Keratinocyte (primary cell): ENCODE data around the gene CYSTM1. TPM values are rescaled to one million over a fixed set of nuclear protein-coding genes. Genes with fewer than 3 reads are reported as not detected.

Experiments used
- DNase-seq: peaks from one replicate; pipeline ENCODE4 v3.0.0-alpha.2; 2011; ENCODE audit warnings: low read depth, missing footprints, low spot score
- FAIRE-seq: peaks from 2 replicates; lab custom pipeline; 2011; peaks lifted over from hg19 to GRCh38; lab: Jason Lieb, UNC
- H2AFZ ChIP-seq: 2 replicates; pipeline ENCODE4 v1.6.0; 2012; ENCODE audit warnings: low read length, control low read depth, inconsistent platforms; ENCODE audit not compliant: control insufficient read depth
- H3K27ac ChIP-seq: 2 replicates; pipeline ENCODE4 v1.5.1; 2011; ENCODE audit warnings: low read length; ENCODE audit not compliant: control insufficient read depth, insufficient read depth
- H3K27me3 ChIP-seq: 3 replicates; pipeline ENCODE4 v1.6.0; 2011; ENCODE audit warnings: low read length; ENCODE audit not compliant: control insufficient read depth, insufficient read depth; ENCODE audit errors: extremely low read depth
- H3K36me3 ChIP-seq, 2 experiments: 2 replicates in 1 of 2; 3 replicates in 1 of 2; pipeline ENCODE4 v1.5.1; 2011; ENCODE audit warnings: low read length in 2 of 2, mild to moderate bottlenecking in 1 of 2; ENCODE audit not compliant: control insufficient read depth in 2 of 2, insufficient read depth in 2 of 2; ENCODE audit errors: extremely low read depth in 1 of 2
- H3K4me1 ChIP-seq: 3 replicates; pipeline ENCODE4 v1.5.1; 2011; ENCODE audit warnings: low read length; ENCODE audit not compliant: control insufficient read depth, insufficient read depth; ENCODE audit errors: extremely low read depth
- H3K4me2 ChIP-seq: 3 replicates; pipeline ENCODE4 v1.6.0; 2011; ENCODE audit warnings: low read depth, low read length; ENCODE audit not compliant: control insufficient read depth, insufficient read depth; ENCODE audit errors: extremely low read depth
- H3K4me3 ChIP-seq, 3 experiments: fragments of 200-600 bp in 1 of 3; sonication (generic) in 1 of 3; 2 replicates in 2 of 3; 3 replicates in 1 of 3; pipeline ENCODE4 v1.5.1; 2011 to 2016; ENCODE audit warnings: low read length in 3 of 3, mild to moderate bottlenecking in 3 of 3, control low read depth in 2 of 3, inconsistent platforms in 1 of 3, low read depth in 1 of 3, mixed read lengths in 1 of 3, mixed run types in 1 of 3, moderate library complexity in 1 of 3; ENCODE audit not compliant: control insufficient read depth in 2 of 3, insufficient read depth in 2 of 3; ENCODE audit errors: extremely low read depth in 1 of 3
- H3K79me2 ChIP-seq: 2 replicates; pipeline ENCODE4 v1.6.0; 2012; ENCODE audit warnings: low read length; ENCODE audit not compliant: control insufficient read depth, insufficient read depth
- H3K9ac ChIP-seq: 3 replicates; pipeline ENCODE4 v1.6.0; 2011; ENCODE audit warnings: low read length; ENCODE audit not compliant: control insufficient read depth, insufficient read depth; ENCODE audit errors: extremely low read depth
- H3K9me1 ChIP-seq: 3 replicates; pipeline ENCODE4 v1.6.0; 2011; ENCODE audit warnings: low read length; ENCODE audit not compliant: control insufficient read depth, insufficient read depth; ENCODE audit errors: extremely low read depth
- H3K9me3 ChIP-seq: 2 replicates; pipeline ENCODE4 v1.5.1; 2012; ENCODE audit warnings: low read depth, low read length; ENCODE audit not compliant: control insufficient read depth
- H4K20me1 ChIP-seq: 3 replicates; pipeline ENCODE4 v1.6.0; 2011; ENCODE audit warnings: low read length; ENCODE audit not compliant: control insufficient read depth, insufficient read depth; ENCODE audit errors: extremely low read depth
- EZH2 ChIP-seq: IDR thresholded peaks from one replicate; pipeline ENCODE4 v1.6.1; 2012; ENCODE audit warnings: inconsistent platforms, mild to moderate bottlenecking, low read length, moderate library complexity
- dilution Hi-C: fragments of 300-500 bp; cut with MboI; formaldehyde crosslinking; loops from one replicate; pipeline ENCODE4 v1.7.0; 2020; ENCODE audit warnings: low sequenced_read_pairs; ENCODE audit not compliant: extremely low pct_ligation_motif_present
- polyA plus RNA-seq, 5 experiments: library from polyadenylated mRNA; depleted of rRNA in 3 of 5; stranded (reverse) in 3 of 5; stranded (forward) in 1 of 5; unstranded in 1 of 5; fragments of >200 nt; gene quantifications; 1 replicate in 1 of 5; 2 replicates in 3 of 5; 3 replicates in 1 of 5; pipeline versions ENCODE4 v1.2.1 to v1.2.3, GENCODE V29; 2011 to 2012; ENCODE audit warnings: missing spikeins in 2 of 5, low read depth in 1 of 5, low replicate concordance in 1 of 5
- TF ChIP-seq, protein P1 (sequence below), 3 experiments: IDR thresholded peaks in 1 of 3; conservative IDR thresholded peaks in 1 of 3; optimal IDR thresholded peaks in 1 of 3; 2 replicates in 2 of 3; 3 replicates in 1 of 3; pipeline versions ENCODE3 to v1.5.1; 2011; ENCODE audit warnings: low read length in 3 of 3, mild to moderate bottlenecking in 3 of 3, moderate library complexity in 2 of 3, control low read depth in 1 of 3, inconsistent platforms in 1 of 3; ENCODE audit not compliant: insufficient read depth in 2 of 3; ENCODE audit errors: extremely low read depth in 1 of 3

CYSTM1 gene
- polyA plus RNA-seq, 1 donor (not counting 4 experiments of a cell fraction or from before 2014, with no cell fraction given): 34.3 TPM

DNA sequence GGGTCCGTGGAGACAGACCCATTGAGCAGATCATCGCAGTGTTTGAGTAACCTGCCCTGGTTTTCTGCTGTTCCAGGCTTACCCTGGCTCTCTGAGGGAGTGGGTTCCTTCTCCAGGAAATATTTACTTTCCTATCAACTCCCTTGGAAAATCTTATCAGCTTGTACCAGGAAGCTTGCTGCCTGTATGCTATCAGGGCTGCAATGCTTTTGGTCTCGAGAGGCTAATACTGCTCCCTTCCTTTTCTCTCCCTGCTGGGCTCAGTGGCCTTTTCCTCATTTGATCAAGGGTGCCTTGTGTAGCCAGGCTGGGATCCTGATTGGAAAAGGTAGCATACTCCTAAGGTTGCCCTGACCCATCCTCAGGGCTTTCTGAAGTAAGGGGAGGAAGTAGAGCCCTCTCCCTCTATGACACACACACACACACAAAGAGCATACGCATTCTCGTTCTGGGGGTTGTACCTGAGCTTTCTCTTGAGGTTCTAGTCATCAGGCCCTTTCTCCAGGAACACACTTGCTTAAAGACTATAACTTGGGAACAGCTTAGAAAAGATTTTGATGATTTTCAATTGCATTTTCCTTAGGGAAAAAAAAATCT lies 41.6 kb downstream of the CYSTM1 start:
- H3K36me3 ChIP-seq: no peaks in the 10 kb centered on the region
- DNase-seq: no peak
- H3K9me1 ChIP-seq: peaks cover 4% of the 10 kb centered on the region
- H3K79me2 ChIP-seq: no peaks in the 10 kb centered on the region
- FAIRE-seq: no peak
- peaks cover 33% of the 10 kb centered on the region for H3K4me1 ChIP-seq
- H3K9ac ChIP-seq: no peak overlapping the region
- H3K4me2 ChIP-seq: no peak overlapping the region
- H3K4me3 ChIP-seq: no peak overlapping the region
- H2AFZ ChIP-seq: no peak overlapping the region
- no peak for TF ChIP-seq EZH2
- TF ChIP-seq, protein P1, sequence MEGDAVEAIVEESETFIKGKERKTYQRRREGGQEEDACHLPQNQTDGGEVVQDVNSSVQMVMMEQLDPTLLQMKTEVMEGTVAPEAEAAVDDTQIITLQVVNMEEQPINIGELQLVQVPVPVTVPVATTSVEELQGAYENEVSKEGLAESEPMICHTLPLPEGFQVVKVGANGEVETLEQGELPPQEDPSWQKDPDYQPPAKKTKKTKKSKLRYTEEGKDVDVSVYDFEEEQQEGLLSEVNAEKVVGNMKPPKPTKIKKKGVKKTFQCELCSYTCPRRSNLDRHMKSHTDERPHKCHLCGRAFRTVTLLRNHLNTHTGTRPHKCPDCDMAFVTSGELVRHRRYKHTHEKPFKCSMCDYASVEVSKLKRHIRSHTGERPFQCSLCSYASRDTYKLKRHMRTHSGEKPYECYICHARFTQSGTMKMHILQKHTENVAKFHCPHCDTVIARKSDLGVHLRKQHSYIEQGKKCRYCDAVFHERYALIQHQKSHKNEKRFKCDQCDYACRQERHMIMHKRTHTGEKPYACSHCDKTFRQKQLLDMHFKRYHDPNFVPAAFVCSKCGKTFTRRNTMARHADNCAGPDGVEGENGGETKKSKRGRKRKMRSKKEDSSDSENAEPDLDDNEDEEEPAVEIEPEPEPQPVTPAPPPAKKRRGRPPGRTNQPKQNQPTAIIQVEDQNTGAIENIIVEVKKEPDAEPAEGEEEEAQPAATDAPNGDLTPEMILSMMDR (optimal IDR thresholded peaks at IDR 0.05 in 1 of 3, IDR thresholded peaks at IDR 0.05 in 1 of 3, conservative IDR thresholded peaks at IDR 0.05 in 1 of 3; ENCODE audit: extremely low read depth in 1 of 3, insufficient read depth in 2 of 3, low read length in 3 of 3): no peak
- dilution Hi-C loops: no loop called here
- no peaks in the 10 kb centered on the region for H3K9me3 ChIP-seq
- no peak overlapping the region for H3K27ac ChIP-seq
- no peaks in the 10 kb centered on the region for H4K20me1 ChIP-seq
- H3K27me3 ChIP-seq: no peaks in the 10 kb centered on the region

DNA sequence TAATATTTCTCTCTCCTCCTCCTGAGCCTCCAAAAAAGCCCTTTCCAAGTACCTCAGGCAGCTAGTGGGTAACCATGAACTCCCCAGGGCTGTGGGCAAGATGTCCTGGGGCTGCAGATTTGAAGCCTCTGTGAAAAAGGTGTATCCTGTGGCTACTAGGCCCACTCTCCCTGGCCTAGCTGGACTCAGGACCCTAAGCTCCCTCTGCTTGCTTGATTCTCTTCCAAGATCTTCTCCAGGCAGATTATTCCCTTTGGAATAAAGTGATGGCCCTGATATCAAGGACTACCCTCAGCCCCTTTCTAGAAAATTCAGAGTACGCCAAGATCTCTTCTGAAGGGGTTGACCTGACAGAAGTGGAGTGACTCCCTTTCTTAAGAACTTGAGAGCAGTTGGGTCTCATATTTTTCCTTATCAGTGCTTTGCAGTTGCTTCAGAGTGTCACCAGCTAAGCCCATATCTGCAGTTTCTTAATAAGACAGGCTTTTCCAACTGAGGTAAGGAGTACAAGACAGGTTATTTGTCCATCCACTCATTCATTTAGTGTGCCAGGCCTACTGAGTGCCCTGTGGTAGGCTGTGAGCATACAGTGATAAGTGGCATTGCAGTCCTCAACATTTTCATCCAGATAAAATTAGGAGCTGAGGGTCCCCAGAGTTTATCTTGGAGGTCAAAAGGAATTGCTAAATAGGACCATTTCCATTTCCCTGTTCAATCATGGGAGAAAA lies 42.5 kb downstream of the CYSTM1 start:
- no peak overlapping the region for H2AFZ ChIP-seq
- H3K79me2 ChIP-seq: no peaks in the 10 kb centered on the region
- no peak for FAIRE-seq
- TF ChIP-seq, protein P1 (optimal IDR thresholded peaks at IDR 0.05 in 1 of 3, IDR thresholded peaks at IDR 0.05 in 1 of 3, conservative IDR thresholded peaks at IDR 0.05 in 1 of 3; ENCODE audit: extremely low read depth in 1 of 3, insufficient read depth in 2 of 3, low read length in 3 of 3): no peak
- no peak for TF ChIP-seq EZH2
- H3K27me3 ChIP-seq: no peaks in the 10 kb centered on the region
- dilution Hi-C loops: no loop called here
- peaks cover 4% of the 10 kb centered on the region for H3K9me1 ChIP-seq
- H3K27ac ChIP-seq: no peak overlapping the region
- H4K20me1 ChIP-seq: no peaks in the 10 kb centered on the region
- H3K4me1 ChIP-seq: peaks cover 38% of the 10 kb centered on the region
- H3K9ac ChIP-seq: no peak overlapping the region
- no peaks in the 10 kb centered on the region for H3K9me3 ChIP-seq
- H3K4me3 ChIP-seq: no peak overlapping the region
- H3K36me3 ChIP-seq: no peaks in the 10 kb centered on the region
- DNase-seq: no peak
- H3K4me2 ChIP-seq: no peak overlapping the region
